ENCODE measurements around the gene SUCO. TPM values are rescaled to one million over a fixed set of nuclear protein-coding genes. Genes with fewer than 3 reads are reported as not detected.

Gene SUCO
- total and polyA plus RNA-seq, 2 donors: 27.2 to 30.5 TPM

GRCh38 chr1:172531412-172532182 lies 1.4 kb upstream of the SUCO start:
- Histone ChIP-seq H3K27ac (ENCODE audit: low read depth in 1 of 2, low read length in 1 of 2) (peak overlapping the region; percentile 95 to 98), H3K4me1 (ENCODE audit: control insufficient read depth in 2 of 2, insufficient read depth in 2 of 2, low read length in 2 of 2) (peaks cover 0 to 11% of the 10 kb centered on the region in 2 donors), H3K9me3 (ENCODE audit: control insufficient read depth in 2 of 2, insufficient read depth in 1 of 2, low read length in 1 of 2) (no peaks in the 10 kb centered on the region), H3K36me3 (ENCODE audit: control insufficient read depth in 2 of 2, insufficient read depth in 2 of 2, low read length in 1 of 2) (no peaks in the 10 kb centered on the region), H3K27me3 (ENCODE audit: control insufficient read depth in 2 of 2, insufficient read depth in 1 of 2, low read length in 1 of 2) (no peaks in the 10 kb centered on the region), H3K4me3 (ENCODE audit: low read length in 2 of 2) (peak overlapping the region; percentile 78 to 80)
- 7% methylated on average over 11 of the region's 11 CpGs for WGBS
- DNase-seq (ENCODE audit: low read depth in 6 of 9, low spot score in 9 of 9): no peak

- H3K36me3 ChIP-seq (ENCODE audit: control insufficient read depth in 2 of 2, insufficient read depth in 2 of 2, low read length in 1 of 2): no peaks in the 10 kb centered on the region
- H3K27ac ChIP-seq (ENCODE audit: low read depth in 1 of 2, low read length in 1 of 2): peak overlapping the region; percentile 95 to 98
- peaks cover 0 to 11% of the 10 kb centered on the region in 2 donors for H3K4me1 ChIP-seq (ENCODE audit: control insufficient read depth in 2 of 2, insufficient read depth in 2 of 2, low read length in 2 of 2)
- under 1% methylated on average over 18 of the region's 18 CpGs for WGBS
- DNase-seq (ENCODE audit: low read depth in 6 of 9, low spot score in 9 of 9): peak; percentile 93 to 100 (median 97)
- H3K4me3 ChIP-seq (ENCODE audit: low read length in 2 of 2): peak overlapping the region; percentile 78 to 80
- H3K27me3 ChIP-seq (ENCODE audit: control insufficient read depth in 2 of 2, insufficient read depth in 1 of 2, low read length in 1 of 2): no peaks in the 10 kb centered on the region
- no peaks in the 10 kb centered on the region for H3K9me3 ChIP-seq (ENCODE audit: control insufficient read depth in 2 of 2, insufficient read depth in 1 of 2, low read length in 1 of 2)
These were observed 709 bp upstream of the SUCO start for GRCh38 chr1:172532183-172532699.

GRCh38 chr1:172533513-172534151 lies 682 bp downstream of the SUCO start:
- peak; percentile 32 to 75 (median 43) for DNase-seq (ENCODE audit: low read depth in 6 of 9, low spot score in 9 of 9)
- Histone ChIP-seq H3K27me3 (ENCODE audit: control insufficient read depth in 2 of 2, insufficient read depth in 1 of 2, low read length in 1 of 2) (no peaks in the 10 kb centered on the region), H3K27ac (ENCODE audit: low read depth in 1 of 2, low read length in 1 of 2) (peak overlapping the region; percentile 98 to 99), H3K4me3 (ENCODE audit: low read length in 2 of 2) (peak overlapping the region; percentile 78 to 80), H3K4me1 (ENCODE audit: control insufficient read depth in 2 of 2, insufficient read depth in 2 of 2, low read length in 2 of 2) (peaks cover 0 to 11% of the 10 kb centered on the region in 2 donors), H3K36me3 (ENCODE audit: control insufficient read depth in 2 of 2, insufficient read depth in 2 of 2, low read length in 1 of 2) (no peaks in the 10 kb centered on the region), H3K9me3 (ENCODE audit: control insufficient read depth in 2 of 2, insufficient read depth in 1 of 2, low read length in 1 of 2) (no peaks in the 10 kb centered on the region)
- WGBS: under 1% methylated on average over 23 of the region's 23 CpGs

DNA sequence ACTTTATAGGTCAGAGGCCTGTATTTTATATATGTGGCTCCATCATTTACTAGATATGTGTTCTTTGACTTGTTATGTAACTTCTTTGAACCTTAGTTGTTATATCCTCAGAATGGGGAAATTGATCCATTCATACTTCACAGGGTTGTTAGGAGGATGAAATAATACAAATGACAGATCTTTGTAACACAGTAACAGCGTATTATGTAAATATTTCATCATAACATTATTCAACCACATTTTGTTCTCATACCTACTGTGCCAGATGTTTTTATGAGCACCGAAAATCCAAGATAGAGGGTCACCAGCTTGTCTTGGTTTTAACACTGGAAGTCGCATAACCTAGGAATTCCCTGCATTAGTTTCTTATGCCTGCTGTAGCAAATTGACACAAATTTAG lies 3.3 kb downstream of the SUCO start:
- no peaks in the 10 kb centered on the region for H3K36me3 ChIP-seq (ENCODE audit: control insufficient read depth in 2 of 2, insufficient read depth in 2 of 2, low read length in 1 of 2)
- H3K4me3 ChIP-seq (ENCODE audit: low read length in 2 of 2): no peak overlapping the region
- WGBS: 86% methylated on average over 3 of the region's 3 CpGs
- no peaks in the 10 kb centered on the region for H3K27me3 ChIP-seq (ENCODE audit: control insufficient read depth in 2 of 2, insufficient read depth in 1 of 2, low read length in 1 of 2)
- no peaks in the 10 kb centered on the region for H3K9me3 ChIP-seq (ENCODE audit: control insufficient read depth in 2 of 2, insufficient read depth in 1 of 2, low read length in 1 of 2)
- H3K27ac ChIP-seq (ENCODE audit: low read depth in 1 of 2, low read length in 1 of 2): no peak overlapping the region
- H3K4me1 ChIP-seq (ENCODE audit: control insufficient read depth in 2 of 2, insufficient read depth in 2 of 2, low read length in 2 of 2): peaks cover 3 to 9% of the 10 kb centered on the region in 2 donors
- no peak for DNase-seq (ENCODE audit: low read depth in 6 of 9, low spot score in 9 of 9)

DNA sequence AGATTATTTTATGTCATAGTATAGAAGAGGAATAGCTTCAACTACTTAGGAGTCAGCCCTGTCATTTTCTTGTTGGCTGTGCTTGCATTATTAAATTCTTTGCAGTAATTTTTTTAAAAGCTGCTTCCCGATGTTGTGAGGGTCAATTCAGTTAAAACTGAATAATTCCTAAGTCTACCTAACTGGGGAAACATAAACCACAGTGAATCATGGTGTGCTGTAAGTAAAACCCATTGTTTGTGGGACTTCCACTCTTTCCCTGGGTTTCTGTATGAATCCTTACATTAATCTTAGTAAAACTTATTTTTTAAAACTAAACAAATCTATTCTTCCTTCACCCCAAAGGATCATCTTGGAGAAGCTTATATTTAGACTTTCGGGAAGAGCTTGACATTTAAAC lies 4.4 kb downstream of the SUCO start:
- no peak overlapping the region for H3K27ac ChIP-seq (ENCODE audit: low read depth in 1 of 2, low read length in 1 of 2)
- H3K4me1 ChIP-seq (ENCODE audit: control insufficient read depth in 2 of 2, insufficient read depth in 2 of 2, low read length in 2 of 2): peaks cover 3 to 4% of the 10 kb centered on the region in 2 donors
- WGBS: 95% methylated on average over 2 of the region's 2 CpGs
- no peaks in the 10 kb centered on the region for H3K27me3 ChIP-seq (ENCODE audit: control insufficient read depth in 2 of 2, insufficient read depth in 1 of 2, low read length in 1 of 2)
- DNase-seq (ENCODE audit: low read depth in 6 of 9, low spot score in 9 of 9): no peak
- no peak overlapping the region for H3K4me3 ChIP-seq (ENCODE audit: low read length in 2 of 2)
- no peaks in the 10 kb centered on the region for H3K36me3 ChIP-seq (ENCODE audit: control insufficient read depth in 2 of 2, insufficient read depth in 2 of 2, low read length in 1 of 2)
- H3K9me3 ChIP-seq (ENCODE audit: control insufficient read depth in 2 of 2, insufficient read depth in 1 of 2, low read length in 1 of 2): no peaks in the 10 kb centered on the region

- no peaks in the 10 kb centered on the region for H3K36me3 ChIP-seq (ENCODE audit: control insufficient read depth in 2 of 2, insufficient read depth in 2 of 2, low read length in 1 of 2)
- H3K9me3 ChIP-seq (ENCODE audit: control insufficient read depth in 2 of 2, insufficient read depth in 1 of 2, low read length in 1 of 2): no peaks in the 10 kb centered on the region
- H3K27me3 ChIP-seq (ENCODE audit: control insufficient read depth in 2 of 2, insufficient read depth in 1 of 2, low read length in 1 of 2): no peaks in the 10 kb centered on the region
- H3K4me3 ChIP-seq (ENCODE audit: low read length in 2 of 2): no peak overlapping the region
- H3K4me1 ChIP-seq (ENCODE audit: control insufficient read depth in 2 of 2, insufficient read depth in 2 of 2, low read length in 2 of 2): peaks cover 3 to 4% of the 10 kb centered on the region in 2 donors
- H3K27ac ChIP-seq (ENCODE audit: low read depth in 1 of 2, low read length in 1 of 2): no peak overlapping the region
- WGBS: 98% methylated on average over 5 of the region's 5 CpGs
- DNase-seq (ENCODE audit: low read depth in 6 of 9, low spot score in 9 of 9): no peak
These were observed 5.0 kb downstream of the SUCO start for GRCh38 chr1:172537827-172538391.

DNA sequence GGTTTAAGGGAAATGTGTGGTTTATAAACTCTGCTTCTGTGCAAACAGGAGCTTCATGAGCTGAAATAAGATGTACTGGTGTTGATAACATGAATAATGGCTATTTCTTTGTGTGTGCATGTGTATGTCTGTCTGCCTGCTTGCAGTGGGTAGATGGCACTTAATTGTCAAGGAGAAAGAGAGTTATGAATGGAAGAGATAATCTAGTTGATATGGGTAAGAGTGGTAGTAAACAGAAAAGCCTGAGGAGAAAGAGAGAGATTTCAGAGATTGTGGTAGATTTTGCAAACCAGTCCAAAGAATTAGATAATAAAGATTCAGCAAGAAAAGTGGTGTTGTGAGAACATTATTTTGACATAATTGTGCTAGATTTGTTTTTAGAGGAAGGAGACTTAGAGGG lies 7.7 kb downstream of the SUCO start:
- H3K4me1 ChIP-seq (ENCODE audit: control insufficient read depth in 2 of 2, insufficient read depth in 2 of 2, low read length in 2 of 2): peaks cover under 1 to 3% of the 10 kb centered on the region in 2 donors

DNA sequence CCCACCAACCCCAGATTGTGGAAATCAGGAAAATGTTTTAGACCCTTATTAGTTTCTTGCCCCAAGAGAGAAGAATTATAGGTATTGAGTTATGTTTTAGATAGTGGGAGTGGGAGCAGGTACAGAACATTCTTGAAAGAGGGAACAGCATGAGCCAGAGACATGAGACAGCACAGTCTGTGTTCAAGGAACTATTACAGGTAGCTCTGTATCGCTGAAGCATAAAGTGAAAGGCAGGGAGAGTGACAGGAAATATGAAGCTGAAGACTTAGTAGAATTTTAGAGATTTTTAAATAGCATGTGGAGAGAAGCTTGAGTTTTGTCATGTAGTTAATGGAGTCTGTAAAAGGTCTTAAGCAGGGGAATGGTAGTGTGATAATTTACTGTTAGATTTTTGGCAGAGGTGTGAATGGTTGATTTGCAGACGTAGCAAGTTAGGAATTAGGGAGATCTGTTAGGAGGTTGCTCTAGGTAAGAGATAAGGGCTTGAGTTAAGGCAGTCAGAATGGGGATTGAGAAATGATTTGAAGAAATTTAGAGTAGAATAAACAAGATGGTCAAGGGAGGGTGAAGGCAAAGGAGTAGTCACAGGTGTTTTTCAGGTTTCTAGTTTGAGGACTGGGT lies 11.6 kb downstream of the SUCO start:
- peak overlapping the region in 1 of 2 donors; percentile 68 for H3K27ac ChIP-seq (ENCODE audit: low read depth in 1 of 2, low read length in 1 of 2)
- H3K27me3 ChIP-seq (ENCODE audit: control insufficient read depth in 2 of 2, insufficient read depth in 1 of 2, low read length in 1 of 2): no peaks in the 10 kb centered on the region
- H3K4me1 ChIP-seq (ENCODE audit: control insufficient read depth in 2 of 2, insufficient read depth in 2 of 2, low read length in 2 of 2): peaks cover 3% of the 10 kb centered on the region in 2 donors
- WGBS: 73% methylated on average over 2 of the region's 2 CpGs
- peak in 1 of 9 donors; percentile 14 for DNase-seq (ENCODE audit: low read depth in 6 of 9, low spot score in 9 of 9)
- H3K9me3 ChIP-seq (ENCODE audit: control insufficient read depth in 2 of 2, insufficient read depth in 1 of 2, low read length in 1 of 2): no peaks in the 10 kb centered on the region
- H3K36me3 ChIP-seq (ENCODE audit: control insufficient read depth in 2 of 2, insufficient read depth in 2 of 2, low read length in 1 of 2): no peaks in the 10 kb centered on the region
- no peak overlapping the region for H3K4me3 ChIP-seq (ENCODE audit: low read length in 2 of 2)

More for the DNA sequence above, 7.7 kb downstream of the SUCO start:
- DNase-seq (ENCODE audit: low read depth in 6 of 9, low spot score in 9 of 9): no peak
- H3K4me3 ChIP-seq (ENCODE audit: low read length in 2 of 2): no peak overlapping the region
- H3K27ac ChIP-seq (ENCODE audit: low read depth in 1 of 2, low read length in 1 of 2): no peak overlapping the region
- H3K36me3 ChIP-seq (ENCODE audit: control insufficient read depth in 2 of 2, insufficient read depth in 2 of 2, low read length in 1 of 2): no peaks in the 10 kb centered on the region
- no peaks in the 10 kb centered on the region for H3K27me3 ChIP-seq (ENCODE audit: control insufficient read depth in 2 of 2, insufficient read depth in 1 of 2, low read length in 1 of 2)
- H3K9me3 ChIP-seq (ENCODE audit: control insufficient read depth in 2 of 2, insufficient read depth in 1 of 2, low read length in 1 of 2): no peaks in the 10 kb centered on the region
